BJ (cell line): ENCODE data around the gene ASCL5. TPM values are rescaled to one million over a fixed set of nuclear protein-coding genes. Genes with fewer than 3 reads are reported as not detected.

Experiments
- CTCF ChIA-PET: fragments of 350-600 bp; formaldehyde crosslinking; extraction: SDS; loops from one replicate; lab custom pipeline; 2021; ENCODE audit warnings: antibody characterized with exemption, inconsistent platforms; lab: Yijun Ruan, JAX
- POLR2A ChIA-PET: fragments of 300-600 bp; sonication (Branson Sonifier 250); formaldehyde crosslinking; extraction: SDS; loops from one replicate; lab custom pipeline; 2021; ENCODE audit warnings: antibody characterized with exemption; lab: Charles Lee
- DNase-seq: peaks from one replicate; pipeline ENCODE4 v3.0.0-alpha.2; 2011; ENCODE audit warnings: low read depth
- H3K27me3 ChIP-seq: 2 replicates; pipeline ENCODE4 v1.6.0; 2011; ENCODE audit warnings: low read length; ENCODE audit not compliant: control insufficient read depth, insufficient read depth
- H3K36me3 ChIP-seq: 2 replicates; pipeline ENCODE4 v1.5.1; 2011; ENCODE audit warnings: low read length; ENCODE audit not compliant: control insufficient read depth, insufficient read depth
- H3K4me3 ChIP-seq: 2 replicates; pipeline ENCODE4 v1.5.1; 2011; ENCODE audit warnings: low read depth, mild to moderate bottlenecking, control low read depth, low read length
- polyA plus RNA-seq: library from polyadenylated mRNA; depleted of rRNA; stranded (reverse); fragments of >200 nt; gene quantifications from 2 replicates; pipeline ENCODE4 v1.2.3, GENCODE V29; 2011; rRNA removed
- TF ChIP-seq, protein P1 (sequence below): IDR thresholded peaks from 2 replicates; pipeline ENCODE4 v1.5.1; 2011; ENCODE audit warnings: low read depth, mild to moderate bottlenecking, control low read depth, inconsistent platforms, low read length, moderate library complexity; ENCODE audit not compliant: insufficient read depth

The ASCL5 gene
- polyA plus RNA-seq, 1 experiment = 0.06 TPM

DNA sequence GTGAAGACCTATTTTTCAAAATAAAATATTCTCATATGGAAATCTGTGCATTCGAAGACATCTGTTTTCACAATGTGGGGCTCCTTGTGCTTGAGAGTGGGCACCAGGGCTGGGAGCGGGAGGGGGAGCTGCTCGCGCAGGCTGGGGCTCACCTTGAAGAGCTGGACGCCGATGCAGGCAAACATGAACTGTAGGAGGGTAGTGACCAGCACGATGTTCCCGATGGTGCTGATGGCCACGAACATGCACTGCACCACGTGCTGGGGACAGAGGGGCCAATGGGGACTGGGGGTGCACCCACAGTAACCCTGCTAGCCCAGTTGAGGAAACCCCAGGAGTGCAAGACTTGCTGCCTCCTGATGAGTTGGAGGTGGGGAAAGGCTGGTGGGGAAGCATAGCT, 61.3 kb downstream of the ASCL5 start:
- ChIA-PET CTCF (interaction anchor here (0.6 to 0.7 kb wide), 2 partner anchors 20 to 82 kb away, joined by 3 read pairs; no protein-coding TSS in a partner anchor), POLR2A (interaction anchor here (0.5 kb wide), 1 partner anchor 188 kb away, joined by 12 read pairs; no protein-coding TSS in a partner anchor)
- H3K27me3 ChIP-seq = peaks cover 12% of the 10 kb centered on the region
- TF ChIP-seq, protein P1, sequence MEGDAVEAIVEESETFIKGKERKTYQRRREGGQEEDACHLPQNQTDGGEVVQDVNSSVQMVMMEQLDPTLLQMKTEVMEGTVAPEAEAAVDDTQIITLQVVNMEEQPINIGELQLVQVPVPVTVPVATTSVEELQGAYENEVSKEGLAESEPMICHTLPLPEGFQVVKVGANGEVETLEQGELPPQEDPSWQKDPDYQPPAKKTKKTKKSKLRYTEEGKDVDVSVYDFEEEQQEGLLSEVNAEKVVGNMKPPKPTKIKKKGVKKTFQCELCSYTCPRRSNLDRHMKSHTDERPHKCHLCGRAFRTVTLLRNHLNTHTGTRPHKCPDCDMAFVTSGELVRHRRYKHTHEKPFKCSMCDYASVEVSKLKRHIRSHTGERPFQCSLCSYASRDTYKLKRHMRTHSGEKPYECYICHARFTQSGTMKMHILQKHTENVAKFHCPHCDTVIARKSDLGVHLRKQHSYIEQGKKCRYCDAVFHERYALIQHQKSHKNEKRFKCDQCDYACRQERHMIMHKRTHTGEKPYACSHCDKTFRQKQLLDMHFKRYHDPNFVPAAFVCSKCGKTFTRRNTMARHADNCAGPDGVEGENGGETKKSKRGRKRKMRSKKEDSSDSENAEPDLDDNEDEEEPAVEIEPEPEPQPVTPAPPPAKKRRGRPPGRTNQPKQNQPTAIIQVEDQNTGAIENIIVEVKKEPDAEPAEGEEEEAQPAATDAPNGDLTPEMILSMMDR = no peak
- H3K4me3 ChIP-seq = no peak overlapping the region
- no peak for DNase-seq
- H3K36me3 ChIP-seq = no peaks in the 10 kb centered on the region

DNA sequence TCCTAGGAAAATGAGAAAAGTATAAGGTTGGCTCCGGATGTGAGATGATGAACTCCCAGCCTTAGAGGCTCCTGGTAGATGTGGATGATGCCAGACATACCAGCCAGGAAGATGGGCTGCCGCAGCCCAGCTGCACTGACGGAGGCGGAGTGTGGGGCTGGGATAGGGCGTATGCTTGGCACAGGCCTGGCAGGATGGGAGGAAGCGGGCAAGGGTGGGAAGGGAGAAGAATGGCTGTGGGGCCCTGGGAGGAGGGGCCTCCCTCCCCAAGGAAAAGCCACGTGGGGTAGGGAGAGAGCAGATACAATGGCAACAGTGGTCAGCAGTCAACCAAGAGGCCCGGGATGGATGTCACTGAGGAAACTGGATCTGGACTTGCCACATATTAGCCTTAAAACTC, 62.2 kb downstream of the ASCL5 start:
- no peak for DNase-seq
- TF ChIP-seq, protein P1 = no peak
- Histone ChIP-seq H3K4me3 (no peak overlapping the region), H3K36me3 (no peaks in the 10 kb centered on the region), H3K27me3 (peaks cover 6% of the 10 kb centered on the region; the same call in 1 of the 2 replicates)
- ChIA-PET POLR2A (no interaction called here), CTCF (interaction anchor here (1.2 kb wide), 1 partner anchor 50 kb away, joined by 3 read pairs; no protein-coding TSS in a partner anchor)

Other genes with a start within 250 kb of the ASCL5 start
- 0.01 TPM in 1 of 2 replicates, not detected in the other for gene INAVA, start 232.3 kb downstream of the ASCL5 start, polyA plus RNA-seq
- gene KIF21B, start 103.5 kb downstream of the ASCL5 start, polyA plus RNA-seq = 0.05 and 0.10 TPM in 2 replicates
- not detected in 2 replicates for gene CACNA1S, start 14.8 kb downstream of the ASCL5 start, polyA plus RNA-seq
- 121 and 171 TPM in 2 replicates for gene TMEM9, start 27.3 kb upstream of the ASCL5 start, polyA plus RNA-seq
- gene IGFN1, start 63.6 kb upstream of the ASCL5 start, polyA plus RNA-seq = not detected in 2 replicates
- 0.05 TPM in 2 replicates for gene PKP1, start 156.3 kb upstream of the ASCL5 start, polyA plus RNA-seq